BLaER1 (cell line): ENCODE measurements around the gene RAF1.
A peak's percentile ranks its signal among the peaks of the same experiment; 100 is the strongest.

Source experiments
- H3K27ac ChIP-seq: shearing (Covaris generic); formaldehyde crosslinking; 2 replicates; pipeline ENCODE4 v1.8.1; 2022
- H3K27me3 ChIP-seq: shearing (Covaris generic); formaldehyde crosslinking; 2 replicates; pipeline ENCODE4 v1.8.1; 2022
- H3K36me3 ChIP-seq: shearing (Covaris generic); formaldehyde crosslinking; 2 replicates; pipeline ENCODE4 v1.8.1; 2022
- H3K4me1 ChIP-seq: shearing (Covaris generic); formaldehyde crosslinking; 2 replicates; pipeline ENCODE4 v1.8.1; 2022
- H3K4me2 ChIP-seq: shearing (Covaris generic); formaldehyde crosslinking; 2 replicates; pipeline ENCODE4 v1.8.1; 2022
- H3K4me3 ChIP-seq: shearing (Covaris generic); formaldehyde crosslinking; 2 replicates; pipeline ENCODE4 v1.8.1; 2022
- H3K9ac ChIP-seq: shearing (Covaris generic); formaldehyde crosslinking; 2 replicates; pipeline ENCODE4 v1.8.1; 2022
- H3K9me3 ChIP-seq: shearing (Covaris generic); formaldehyde crosslinking; 2 replicates; pipeline ENCODE4 v1.8.1; 2022
- H4K20me1 ChIP-seq: shearing (Covaris generic); formaldehyde crosslinking; 2 replicates; pipeline ENCODE4 v1.8.1; 2022
- Cebpa-rat ChIP-seq: shearing (Covaris generic); IDR thresholded peaks from 2 replicates; pipeline ENCODE4 v1.8.1; 2022

RAF1 gene

DNA sequence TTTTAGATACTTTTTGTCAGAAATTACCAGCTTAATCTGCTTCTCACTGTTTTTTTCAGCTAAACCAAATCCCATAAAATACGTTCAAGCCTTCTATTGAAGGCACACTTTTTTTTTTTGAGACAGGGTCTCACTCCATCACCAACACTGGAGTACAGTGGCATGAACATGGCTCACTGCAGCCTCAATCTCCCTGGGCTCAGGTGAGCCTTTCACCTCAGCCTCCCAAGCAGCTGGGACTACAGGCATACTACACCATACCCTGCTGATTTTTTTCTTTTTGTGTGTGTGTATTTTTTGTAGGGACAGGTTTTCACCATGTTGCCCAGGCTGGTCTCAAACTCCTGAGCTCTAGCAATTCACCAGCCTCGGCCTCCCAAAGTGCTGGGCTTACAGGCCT lies 3.7 kb downstream of the RAF1 start:
- Histone ChIP-seq H3K4me1 (peaks cover 26% of the 10 kb centered on the region), H3K27ac (no peak overlapping the region), H3K9ac (peak overlapping the region; percentile 32; the same call in 1 of the 2 replicates), H3K9me3 (peaks cover 16% of the 10 kb centered on the region), H4K20me1 (peaks cover 81% of the 10 kb centered on the region), H3K27me3 (no peaks in the 10 kb centered on the region), H3K36me3 (peaks cover 23% of the 10 kb centered on the region), H3K4me3 (no peak overlapping the region), H3K4me2 (peak overlapping the region; percentile 91)
- no peak for TF ChIP-seq Cebpa-rat

DNA sequence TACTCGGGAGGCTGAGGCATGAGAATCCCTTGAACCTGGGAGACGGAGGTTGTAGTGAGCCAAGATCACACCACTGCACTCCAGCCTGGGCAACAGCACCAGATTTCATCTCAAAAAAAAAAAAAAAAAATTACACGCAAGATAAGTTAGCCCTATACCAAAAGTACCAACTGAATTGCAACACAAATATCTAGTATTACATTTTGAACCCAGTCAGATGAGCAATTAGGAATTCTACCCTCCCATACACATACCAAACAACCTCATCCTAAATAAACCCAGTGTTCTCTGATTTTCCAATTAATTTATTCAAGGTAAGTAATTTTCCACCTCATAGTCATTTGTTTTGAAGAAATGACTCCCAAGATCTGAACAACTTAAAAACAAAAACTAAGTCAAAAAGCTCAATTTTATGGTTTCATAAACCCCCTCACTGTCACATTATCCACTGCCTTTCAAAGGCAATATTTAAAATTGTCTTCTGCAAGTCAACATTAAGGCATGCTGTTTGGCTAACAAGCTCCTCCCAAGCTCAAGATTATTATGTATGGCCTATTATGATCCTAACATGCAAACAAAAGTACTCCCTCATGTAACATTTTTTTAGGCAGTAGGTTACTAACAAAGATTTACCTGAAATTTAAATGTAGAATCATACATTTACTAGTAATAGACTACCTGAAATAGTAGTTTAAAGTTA lies 4.5 kb downstream of the RAF1 start:
- Histone ChIP-seq H3K4me2 (peak overlapping the region; percentile 1; the same call in 1 of the 2 replicates), H3K4me3 (no peak overlapping the region), H3K36me3 (peaks cover 27% of the 10 kb centered on the region), H3K27me3 (no peaks in the 10 kb centered on the region), H3K27ac (no peak overlapping the region), H3K4me1 (peaks cover 26% of the 10 kb centered on the region), H4K20me1 (peaks cover 88% of the 10 kb centered on the region), H3K9me3 (peaks cover 21% of the 10 kb centered on the region), H3K9ac (no peak overlapping the region)
- no peak for TF ChIP-seq Cebpa-rat

DNA sequence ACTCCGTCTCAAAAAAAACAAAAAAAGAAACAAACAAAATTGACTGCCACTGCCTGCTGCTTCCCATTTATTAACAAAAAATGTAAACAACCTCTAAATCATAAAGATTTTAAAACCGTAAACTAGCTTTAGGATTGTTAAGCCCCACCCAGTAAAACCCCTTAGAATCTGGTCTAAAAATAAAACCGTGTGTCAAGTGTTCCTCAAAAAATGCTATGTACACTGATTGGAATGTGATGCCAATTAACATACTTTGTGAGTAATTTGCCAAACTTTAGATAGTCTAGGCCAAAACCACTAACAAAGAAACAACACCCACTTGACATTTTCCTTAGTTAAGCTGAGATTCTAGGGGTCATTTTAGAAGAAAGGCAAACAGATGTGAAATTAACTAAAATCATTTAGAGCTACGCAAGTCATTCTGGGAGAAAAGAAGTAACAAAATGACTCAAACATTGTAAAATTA lies 5.3 kb downstream of the RAF1 start:
- no peak overlapping the region for H3K27ac ChIP-seq
- no peak overlapping the region for H3K4me3 ChIP-seq
- peaks cover 97% of the 10 kb centered on the region for H4K20me1 ChIP-seq
- H3K36me3 ChIP-seq: peaks cover 31% of the 10 kb centered on the region
- no peak overlapping the region for H3K9ac ChIP-seq
- no peak for TF ChIP-seq Cebpa-rat
- H3K4me2 ChIP-seq: no peak overlapping the region
- H3K9me3 ChIP-seq: peaks cover 21% of the 10 kb centered on the region
- peaks cover 26% of the 10 kb centered on the region for H3K4me1 ChIP-seq
- H3K27me3 ChIP-seq: no peaks in the 10 kb centered on the region

DNA sequence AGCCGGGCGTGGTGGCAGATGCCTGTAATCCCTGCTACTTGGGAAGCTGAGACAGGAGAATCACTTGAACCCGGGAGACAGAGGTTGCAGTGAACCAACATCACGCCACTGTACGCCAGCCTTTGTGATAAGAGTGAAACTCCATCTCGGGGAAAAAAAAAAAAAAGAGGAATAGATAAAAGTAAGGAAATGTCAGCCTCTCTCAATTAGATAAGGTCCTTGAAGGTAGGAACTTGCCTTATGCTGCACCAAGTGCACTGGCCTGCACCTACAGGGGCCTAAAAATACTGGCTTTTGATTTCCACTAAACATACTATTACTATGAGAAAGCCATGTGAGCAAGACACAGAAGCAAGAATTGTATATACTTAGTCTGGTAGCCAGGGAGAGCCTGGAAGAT lies 7.1 kb downstream of the RAF1 start:
- Histone ChIP-seq H3K36me3 (peaks cover 39% of the 10 kb centered on the region), H3K4me1 (peaks cover 24% of the 10 kb centered on the region), H3K9me3 (peaks cover 21% of the 10 kb centered on the region), H3K9ac (no peak overlapping the region), H3K27me3 (no peaks in the 10 kb centered on the region), H3K4me2 (no peak overlapping the region), H4K20me1 (peaks cover 100% of the 10 kb centered on the region), H3K4me3 (no peak overlapping the region), H3K27ac (no peak overlapping the region)
- no peak for TF ChIP-seq Cebpa-rat

DNA sequence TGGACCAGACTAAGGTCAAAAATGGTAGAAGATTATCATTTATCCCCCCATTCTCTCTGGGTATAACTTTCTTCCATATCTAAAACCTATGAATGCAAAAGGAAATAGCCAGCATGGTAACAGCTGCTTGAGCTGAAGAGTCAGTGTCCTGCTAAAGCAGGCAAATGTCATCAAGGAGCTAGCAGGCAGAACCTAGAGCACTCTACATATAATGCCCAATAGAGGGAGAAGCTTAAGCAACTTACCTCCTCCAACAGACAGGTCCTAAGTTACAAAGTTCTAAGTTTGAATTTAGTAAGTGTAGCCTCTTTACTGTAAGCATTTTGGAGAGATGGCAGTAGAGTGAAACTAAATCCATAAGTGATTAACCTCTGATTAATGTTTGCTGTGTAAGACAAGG lies 7.7 kb downstream of the RAF1 start:
- Histone ChIP-seq H3K9ac (no peak overlapping the region), H3K27me3 (no peaks in the 10 kb centered on the region), H3K4me1 (peaks cover 17% of the 10 kb centered on the region), H3K27ac (no peak overlapping the region), H3K4me2 (no peak overlapping the region), H4K20me1 (peaks cover 100% of the 10 kb centered on the region), H3K9me3 (peaks cover 21% of the 10 kb centered on the region), H3K36me3 (peaks cover 45% of the 10 kb centered on the region), H3K4me3 (no peak overlapping the region)
- no peak for TF ChIP-seq Cebpa-rat

DNA sequence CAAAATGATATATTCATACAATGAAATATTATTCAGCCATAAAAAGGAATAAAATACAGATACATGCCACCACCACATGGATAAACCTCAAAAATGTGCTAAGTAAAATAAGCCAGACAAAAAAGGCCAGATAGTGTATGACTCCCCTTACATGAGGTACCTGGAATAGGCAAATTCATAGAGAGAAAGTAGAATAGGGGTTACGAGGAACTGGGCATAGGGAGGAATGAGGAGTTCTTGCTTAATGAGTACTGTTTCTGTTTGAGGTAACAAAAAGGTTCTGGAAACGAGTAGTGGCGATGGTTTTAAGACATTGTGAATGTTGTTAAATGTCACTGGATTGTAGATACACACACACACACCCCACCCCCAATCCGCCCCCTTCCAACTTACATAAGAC lies 8.2 kb downstream of the RAF1 start:
- H3K4me3 ChIP-seq: no peak overlapping the region
- no peak overlapping the region for H3K27ac ChIP-seq
- H3K27me3 ChIP-seq: no peaks in the 10 kb centered on the region
- peaks cover 100% of the 10 kb centered on the region for H4K20me1 ChIP-seq
- no peak overlapping the region for H3K9ac ChIP-seq
- H3K4me1 ChIP-seq: peaks cover 12% of the 10 kb centered on the region
- TF ChIP-seq Cebpa-rat: no peak
- H3K9me3 ChIP-seq: peaks cover 21% of the 10 kb centered on the region
- H3K36me3 ChIP-seq: peaks cover 45% of the 10 kb centered on the region
- no peak overlapping the region for H3K4me2 ChIP-seq

DNA sequence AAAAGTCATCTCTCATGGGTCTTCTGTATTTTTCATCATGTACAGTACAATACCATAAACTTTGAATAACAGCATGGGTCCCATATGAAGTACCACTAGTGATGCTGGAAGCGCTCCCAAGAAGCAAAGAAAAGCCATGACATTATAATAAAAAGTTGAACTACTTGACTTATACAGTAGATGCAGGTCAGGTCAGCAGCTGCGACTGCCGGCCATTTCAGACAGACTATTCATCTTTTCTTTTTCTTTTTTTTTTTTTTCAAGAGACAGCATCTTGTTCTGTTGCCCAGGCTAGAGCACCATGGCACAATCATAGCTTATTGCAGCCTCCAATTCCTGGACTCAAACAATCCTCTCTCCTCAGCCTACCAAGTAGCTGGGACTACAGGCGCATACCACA lies 10.2 kb downstream of the RAF1 start:
- H4K20me1 ChIP-seq: peaks cover 100% of the 10 kb centered on the region
- H3K9ac ChIP-seq: no peak overlapping the region
- no peak overlapping the region for H3K4me3 ChIP-seq
- peaks cover 7% of the 10 kb centered on the region; the same call in 1 of the 2 replicates for H3K4me1 ChIP-seq
- H3K9me3 ChIP-seq: peaks cover 21% of the 10 kb centered on the region
- H3K36me3 ChIP-seq: peaks cover 45% of the 10 kb centered on the region
- no peaks in the 10 kb centered on the region for H3K27me3 ChIP-seq
- no peak overlapping the region for H3K27ac ChIP-seq
- H3K4me2 ChIP-seq: no peak overlapping the region
- no peak for TF ChIP-seq Cebpa-rat

DNA sequence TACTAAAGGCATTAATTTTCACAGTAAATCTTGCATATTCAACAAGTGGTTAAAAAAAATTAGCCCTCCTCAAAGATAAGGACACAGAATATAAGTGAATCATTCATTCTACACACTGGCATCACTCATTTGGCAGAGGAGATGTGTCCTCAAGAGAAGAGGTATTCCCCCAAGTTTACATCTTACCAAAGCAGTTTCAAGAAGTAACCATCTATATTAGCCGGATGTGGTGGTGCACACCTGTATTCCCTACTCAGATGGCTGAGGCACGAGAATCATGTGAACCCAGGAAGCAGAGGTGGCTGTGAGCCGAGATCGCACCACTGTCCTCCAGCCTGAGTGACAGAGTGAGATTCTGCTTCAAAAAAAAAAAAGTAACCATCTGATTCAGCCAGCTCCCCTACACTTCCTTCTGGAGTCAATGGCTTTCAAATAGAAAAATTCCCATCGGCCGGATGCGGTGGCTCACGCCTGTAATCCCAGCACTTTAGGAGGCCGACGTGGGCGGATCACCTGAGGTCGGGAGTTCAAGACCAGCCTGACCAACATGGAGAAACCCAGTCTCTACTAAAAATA lies 15.4 kb downstream of the RAF1 start:
- Histone ChIP-seq H3K9me3 (no peaks in the 10 kb centered on the region), H3K4me2 (peak overlapping the region; percentile 30), H3K36me3 (peaks cover 12% of the 10 kb centered on the region; the same call in 1 of the 2 replicates), H3K27ac (no peak overlapping the region), H3K4me1 (peaks cover 32% of the 10 kb centered on the region), H3K9ac (no peak overlapping the region), H3K4me3 (no peak overlapping the region), H4K20me1 (peaks cover 100% of the 10 kb centered on the region), H3K27me3 (no peaks in the 10 kb centered on the region)
- TF ChIP-seq Cebpa-rat: no peak

DNA sequence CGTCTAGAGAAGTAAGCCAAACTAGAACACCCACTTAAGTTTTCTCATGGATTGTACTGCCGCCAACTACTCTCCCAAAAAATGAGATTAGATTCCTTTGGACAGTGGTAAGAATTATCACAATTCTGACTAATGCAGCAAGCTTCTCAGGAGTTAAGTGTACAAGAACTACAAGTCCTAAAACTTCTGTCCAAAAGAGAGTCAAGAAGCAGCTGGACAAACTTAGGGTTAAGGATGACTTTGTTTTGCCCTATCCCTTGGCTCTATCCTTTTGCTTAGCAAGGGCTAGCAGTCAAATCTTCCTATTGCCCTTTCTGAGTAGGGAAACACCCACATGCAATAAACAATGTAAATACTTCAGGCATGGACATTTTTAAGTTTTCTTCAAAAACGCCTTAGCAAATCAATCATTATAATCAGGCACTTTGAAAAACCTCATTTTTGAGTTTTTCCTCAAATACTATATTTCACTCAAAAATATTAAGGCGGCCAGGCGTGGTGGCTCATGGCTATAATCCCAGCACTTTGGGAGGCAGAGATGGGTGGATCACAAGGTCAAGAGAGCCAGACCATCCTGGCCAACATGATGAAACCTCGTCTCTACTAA lies 19.5 kb downstream of the RAF1 start:
- H3K27me3 ChIP-seq: no peaks in the 10 kb centered on the region
- no peak overlapping the region for H3K9ac ChIP-seq
- H3K4me1 ChIP-seq: peaks cover 30% of the 10 kb centered on the region
- no peak overlapping the region for H3K27ac ChIP-seq
- peaks cover 83% of the 10 kb centered on the region for H4K20me1 ChIP-seq
- peaks cover 26% of the 10 kb centered on the region for H3K9me3 ChIP-seq
- no peak overlapping the region for H3K4me2 ChIP-seq
- H3K36me3 ChIP-seq: peaks cover 15% of the 10 kb centered on the region
- no peak overlapping the region for H3K4me3 ChIP-seq
- no peak for TF ChIP-seq Cebpa-rat

DNA sequence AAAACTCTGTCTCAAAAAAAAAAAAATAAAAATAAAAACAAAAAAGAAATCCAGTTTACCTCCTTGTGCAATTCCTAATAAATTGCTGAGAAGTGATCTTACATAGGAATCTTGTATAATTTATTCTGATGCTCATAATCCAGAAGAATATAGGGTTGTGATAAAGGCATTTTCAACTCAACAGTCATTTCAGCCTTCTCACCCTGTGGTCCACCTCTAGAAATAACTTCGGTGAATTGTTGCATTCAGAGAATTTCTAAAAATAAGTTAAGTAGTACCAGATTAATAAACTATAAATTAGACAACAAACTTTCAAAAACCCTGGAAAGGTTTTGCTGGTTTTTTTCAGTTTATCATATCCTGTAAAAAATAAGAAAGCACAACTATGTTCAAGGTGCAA lies 20.2 kb downstream of the RAF1 start:
- TF ChIP-seq Cebpa-rat: no peak
- no peak overlapping the region for H3K4me3 ChIP-seq
- H3K4me1 ChIP-seq: peaks cover 25% of the 10 kb centered on the region
- no peak overlapping the region for H3K9ac ChIP-seq
- H3K4me2 ChIP-seq: no peak overlapping the region
- peaks cover 26% of the 10 kb centered on the region for H3K9me3 ChIP-seq
- H3K36me3 ChIP-seq: peaks cover 15% of the 10 kb centered on the region
- H3K27me3 ChIP-seq: no peaks in the 10 kb centered on the region
- no peak overlapping the region for H3K27ac ChIP-seq
- peaks cover 81% of the 10 kb centered on the region for H4K20me1 ChIP-seq
